Tibial nerve (tissue), 3 donors: ENCODE results near the gene COL4A2.
"Not testable (repeated sequence)": the region's sequence is repeated elsewhere in the genome, so short reads cannot be mapped to it uniquely, and the experiment has no call there.

Source experiments
- CTCF ChIP-seq, 5 experiments: fragments of 200-600 bp in 3 of 5; fragments of 450-650 bp in 2 of 5; sonication (generic) in 3 of 5; IDR thresholded peaks; one replicate each; pipeline ENCODE4 v1.5.1; 2016 to 2019; ENCODE audit warnings: antibody characterized with exemption in 5 of 5, mild to moderate bottlenecking in 3 of 5, moderate library complexity in 2 of 5
- POLR2A ChIP-seq, 2 donors: fragments of 450-650 bp; IDR thresholded peaks; one replicate each; pipeline ENCODE4 v1.6.1; 2017; ENCODE audit warnings: antibody characterized with exemption in 2 of 2, mild to moderate bottlenecking in 2 of 2, moderate library complexity in 2 of 2

- TF ChIP-seq POLR2A, CTCF (IDR thresholded peaks at IDR 0.05): not testable (repeated sequence)
These were observed 190.8 kb downstream of the COL4A2 start for GRCh38 chr13:110497896-110498295.
